Astrocyte (in vitro differentiated cells and primary cell): ENCODE data around the gene ANKRD53.

Experiments
- EZH2 ChIP-seq: IDR thresholded peaks from 2 replicates; pipeline ENCODE4 v1.6.1; 2012; ENCODE audit warnings: mild to moderate bottlenecking, low read length, inconsistent platforms; ENCODE audit not compliant: insufficient read depth
- TF ChIP-seq, protein P1 (sequence below): IDR thresholded peaks from 2 replicates; pipeline ENCODE4 v1.5.1; 2011; ENCODE audit warnings: low read depth, mild to moderate bottlenecking, inconsistent platforms, low read length, moderate library complexity; ENCODE audit not compliant: insufficient read depth

DNA sequence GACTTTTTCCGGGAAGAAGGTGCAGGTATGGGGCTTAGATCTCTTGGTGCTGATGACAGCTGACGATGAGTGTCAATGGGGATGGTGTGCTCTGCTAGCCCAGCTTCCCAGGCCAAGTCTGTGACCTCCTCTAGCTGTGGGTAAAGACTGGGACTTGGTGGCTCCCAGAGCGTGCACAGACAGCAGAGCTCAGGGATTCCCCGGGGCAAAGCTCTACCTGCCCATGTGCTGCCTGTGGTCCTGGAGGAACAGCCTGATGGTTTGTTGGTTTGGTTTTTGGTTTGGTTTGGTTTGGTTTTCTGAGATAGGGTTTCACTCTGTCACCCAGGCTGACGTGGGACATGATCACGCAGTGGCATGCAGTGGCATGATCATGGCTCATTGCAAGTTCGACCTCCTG lies 23.5 kb upstream of the ANKRD53 start:
- TF ChIP-seq, protein P1, sequence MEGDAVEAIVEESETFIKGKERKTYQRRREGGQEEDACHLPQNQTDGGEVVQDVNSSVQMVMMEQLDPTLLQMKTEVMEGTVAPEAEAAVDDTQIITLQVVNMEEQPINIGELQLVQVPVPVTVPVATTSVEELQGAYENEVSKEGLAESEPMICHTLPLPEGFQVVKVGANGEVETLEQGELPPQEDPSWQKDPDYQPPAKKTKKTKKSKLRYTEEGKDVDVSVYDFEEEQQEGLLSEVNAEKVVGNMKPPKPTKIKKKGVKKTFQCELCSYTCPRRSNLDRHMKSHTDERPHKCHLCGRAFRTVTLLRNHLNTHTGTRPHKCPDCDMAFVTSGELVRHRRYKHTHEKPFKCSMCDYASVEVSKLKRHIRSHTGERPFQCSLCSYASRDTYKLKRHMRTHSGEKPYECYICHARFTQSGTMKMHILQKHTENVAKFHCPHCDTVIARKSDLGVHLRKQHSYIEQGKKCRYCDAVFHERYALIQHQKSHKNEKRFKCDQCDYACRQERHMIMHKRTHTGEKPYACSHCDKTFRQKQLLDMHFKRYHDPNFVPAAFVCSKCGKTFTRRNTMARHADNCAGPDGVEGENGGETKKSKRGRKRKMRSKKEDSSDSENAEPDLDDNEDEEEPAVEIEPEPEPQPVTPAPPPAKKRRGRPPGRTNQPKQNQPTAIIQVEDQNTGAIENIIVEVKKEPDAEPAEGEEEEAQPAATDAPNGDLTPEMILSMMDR = no peak
- no peak for TF ChIP-seq EZH2
